Measurements from ENCODE around the gene OTUD1. TPM values are rescaled to one million over a fixed set of nuclear protein-coding genes. Genes with fewer than 3 reads are reported as not detected.

The OTUD1 gene
- total RNA-seq, 1 donor from 2014 or later, result 8.1 TPM

DNA sequence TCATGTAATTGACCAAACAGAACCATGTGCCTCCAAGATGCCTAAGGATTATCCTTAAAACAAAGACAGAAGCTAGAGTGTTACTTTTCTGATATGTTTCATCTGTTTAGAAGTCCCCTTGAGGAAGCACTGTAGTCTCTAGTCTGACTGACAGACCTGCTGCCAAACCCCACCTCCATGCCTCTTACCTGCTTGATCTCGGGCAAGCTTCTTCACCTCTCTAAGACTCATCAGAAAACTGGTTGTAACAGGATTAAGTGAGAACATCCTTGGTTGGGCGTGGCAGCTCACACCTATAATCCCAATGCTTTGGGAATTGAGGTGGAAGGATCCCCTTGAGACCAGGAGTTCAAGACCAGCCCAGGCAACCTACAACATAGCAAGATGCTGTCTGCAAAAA lies 42.2 kb upstream of the OTUD1 start:
- intact Hi-C loops (cut with DNase I), result no loop called here
- Histone ChIP-seq H3K27ac (no peak overlapping the region), H3K27me3 (no peaks in the 10 kb centered on the region)

DNA sequence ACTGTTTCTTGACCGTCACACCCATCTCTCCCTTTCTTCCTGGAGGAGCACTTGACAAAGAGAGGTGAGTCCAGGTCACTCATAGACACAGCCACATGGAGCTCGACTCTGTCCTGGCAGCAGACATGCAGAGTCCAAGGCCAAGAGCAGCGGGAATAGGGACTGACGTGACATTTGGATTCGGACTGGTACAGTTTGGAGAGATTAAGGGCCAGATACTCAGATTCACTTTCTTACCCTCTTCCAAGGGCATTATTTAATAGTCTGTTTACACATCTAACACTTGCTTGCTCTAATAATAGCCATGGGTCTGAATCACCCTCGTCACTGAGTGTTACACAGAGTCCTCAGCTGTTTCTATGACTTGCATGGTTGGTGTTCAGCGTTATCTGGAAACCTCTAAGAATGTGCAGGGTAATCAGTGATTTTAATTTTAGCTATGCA lies 39.2 kb upstream of the OTUD1 start:
- no peak for DNase-seq (ENCODE audit: extremely low spot score in 2 of 2)
- H3K36me3 ChIP-seq, result no peaks in the 10 kb centered on the region
- H3K4me1 ChIP-seq, result no peaks in the 10 kb centered on the region
- no peak overlapping the region for H3K27ac ChIP-seq
- H3K4me3 ChIP-seq, result no peak overlapping the region
- H3K9me3 ChIP-seq, result no peaks in the 10 kb centered on the region
- intact Hi-C loops (cut with DNase I), result no loop called here
- no peaks in the 10 kb centered on the region for H3K27me3 ChIP-seq
- TF ChIP-seq POLR2A (IDR thresholded peaks at IDR 0.05) (no peak), POLR2AphosphoS5 (IDR thresholded peaks at IDR 0.05; ENCODE audit: insufficient read depth in 1 of 2, low read depth in 1 of 2) (no peak)
- TF ChIP-seq, protein P1, sequence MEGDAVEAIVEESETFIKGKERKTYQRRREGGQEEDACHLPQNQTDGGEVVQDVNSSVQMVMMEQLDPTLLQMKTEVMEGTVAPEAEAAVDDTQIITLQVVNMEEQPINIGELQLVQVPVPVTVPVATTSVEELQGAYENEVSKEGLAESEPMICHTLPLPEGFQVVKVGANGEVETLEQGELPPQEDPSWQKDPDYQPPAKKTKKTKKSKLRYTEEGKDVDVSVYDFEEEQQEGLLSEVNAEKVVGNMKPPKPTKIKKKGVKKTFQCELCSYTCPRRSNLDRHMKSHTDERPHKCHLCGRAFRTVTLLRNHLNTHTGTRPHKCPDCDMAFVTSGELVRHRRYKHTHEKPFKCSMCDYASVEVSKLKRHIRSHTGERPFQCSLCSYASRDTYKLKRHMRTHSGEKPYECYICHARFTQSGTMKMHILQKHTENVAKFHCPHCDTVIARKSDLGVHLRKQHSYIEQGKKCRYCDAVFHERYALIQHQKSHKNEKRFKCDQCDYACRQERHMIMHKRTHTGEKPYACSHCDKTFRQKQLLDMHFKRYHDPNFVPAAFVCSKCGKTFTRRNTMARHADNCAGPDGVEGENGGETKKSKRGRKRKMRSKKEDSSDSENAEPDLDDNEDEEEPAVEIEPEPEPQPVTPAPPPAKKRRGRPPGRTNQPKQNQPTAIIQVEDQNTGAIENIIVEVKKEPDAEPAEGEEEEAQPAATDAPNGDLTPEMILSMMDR (IDR thresholded peaks at IDR 0.05), result no peak

More for the DNA sequence above, 42.2 kb upstream of the OTUD1 start:
- TF ChIP-seq POLR2AphosphoS5 (IDR thresholded peaks at IDR 0.05; ENCODE audit: insufficient read depth in 1 of 2, low read depth in 1 of 2), result no peak
- no peak for DNase-seq (ENCODE audit: extremely low spot score in 2 of 2)
- Histone ChIP-seq H3K4me1 (no peaks in the 10 kb centered on the region), H3K4me3 (no peak overlapping the region), H3K36me3 (no peaks in the 10 kb centered on the region), H3K9me3 (no peaks in the 10 kb centered on the region)

DNA sequence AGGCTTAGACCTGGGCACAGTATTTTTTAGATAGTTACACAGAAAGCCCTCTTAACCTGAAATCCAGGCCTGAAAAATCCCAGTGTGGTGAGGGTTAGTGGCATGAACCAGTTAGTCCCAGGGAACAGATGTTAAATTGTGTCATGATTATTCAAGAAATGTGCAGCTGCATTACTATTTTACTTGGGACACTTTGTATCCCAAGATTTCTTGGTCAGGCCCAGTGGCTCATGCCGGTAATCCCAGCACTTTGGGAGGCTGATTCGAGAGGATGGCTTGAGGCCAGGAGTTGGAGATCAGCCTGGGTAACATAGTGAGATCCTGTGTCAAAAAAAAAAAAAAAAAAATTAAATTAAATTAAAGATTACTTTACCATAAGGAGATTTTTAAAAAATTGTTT lies 36.0 kb upstream of the OTUD1 start:
- H3K27ac ChIP-seq, result no peak overlapping the region
- TF ChIP-seq POLR2AphosphoS5 (IDR thresholded peaks at IDR 0.05; ENCODE audit: insufficient read depth in 1 of 2, low read depth in 1 of 2), result no peak
- TF ChIP-seq POLR2A (IDR thresholded peaks at IDR 0.05), result no peak
- TF ChIP-seq, protein P1 (IDR thresholded peaks at IDR 0.05), result no peak
- no peaks in the 10 kb centered on the region for H3K4me1 ChIP-seq
- no peaks in the 10 kb centered on the region for H3K27me3 ChIP-seq
- intact Hi-C loops (cut with DNase I), result no loop called here
- H3K9me3 ChIP-seq, result no peaks in the 10 kb centered on the region
- no peak overlapping the region for H3K4me3 ChIP-seq
- no peaks in the 10 kb centered on the region for H3K36me3 ChIP-seq
- DNase-seq (ENCODE audit: extremely low spot score in 2 of 2), result no peak

DNA sequence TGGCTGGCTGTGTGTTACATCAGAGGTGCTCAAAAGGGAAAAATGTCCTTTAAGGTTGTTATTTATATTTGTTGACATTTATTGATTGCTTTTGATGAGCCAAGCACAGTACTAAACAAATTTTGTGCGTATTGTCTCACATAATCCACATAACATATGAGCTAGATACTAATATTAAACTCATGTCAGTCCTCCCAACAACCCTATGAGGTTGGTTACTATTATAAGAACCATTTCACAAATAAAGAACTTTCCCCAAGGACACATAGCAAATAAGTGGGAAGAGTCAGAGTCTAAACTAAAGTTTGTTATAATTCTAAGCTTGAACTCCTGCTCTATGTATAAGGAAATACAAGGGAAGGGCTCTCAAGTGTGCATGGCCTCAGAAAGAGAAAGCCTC lies 35.6 kb upstream of the OTUD1 start:
- intact Hi-C loops (cut with DNase I), result no loop called here
- DNase-seq (ENCODE audit: extremely low spot score in 2 of 2), result no peak
- TF ChIP-seq, protein P1 (IDR thresholded peaks at IDR 0.05), result no peak
- no peak for TF ChIP-seq POLR2A (IDR thresholded peaks at IDR 0.05)
- TF ChIP-seq POLR2AphosphoS5 (IDR thresholded peaks at IDR 0.05; ENCODE audit: insufficient read depth in 1 of 2, low read depth in 1 of 2), result no peak
- H3K27ac ChIP-seq, result no peak overlapping the region
- no peaks in the 10 kb centered on the region for H3K9me3 ChIP-seq
- no peak overlapping the region for H3K4me3 ChIP-seq
- no peaks in the 10 kb centered on the region for H3K36me3 ChIP-seq
- H3K4me1 ChIP-seq, result no peaks in the 10 kb centered on the region
- H3K27me3 ChIP-seq, result no peaks in the 10 kb centered on the region

DNA sequence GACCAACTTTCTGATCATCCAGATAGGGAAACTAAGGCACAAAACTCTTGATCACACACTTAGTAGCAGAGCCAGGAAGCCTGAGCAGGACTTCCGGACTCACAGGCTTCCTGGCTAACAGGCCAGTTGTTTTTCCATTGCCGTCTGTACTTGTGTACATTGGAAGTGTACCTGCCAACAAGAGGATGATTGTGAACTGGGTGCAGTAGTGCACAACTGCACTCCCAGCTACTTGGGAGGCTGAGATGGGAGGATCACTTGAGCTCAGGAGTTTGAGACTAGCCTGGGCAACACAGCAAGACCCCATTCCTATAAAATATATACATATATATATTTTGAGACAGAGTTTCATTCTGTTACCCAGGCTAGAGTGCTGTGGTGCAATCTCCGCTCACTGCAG lies 35.2 kb upstream of the OTUD1 start:
- Histone ChIP-seq H3K4me1 (no peaks in the 10 kb centered on the region), H3K9me3 (no peaks in the 10 kb centered on the region), H3K27ac (no peak overlapping the region), H3K4me3 (no peak overlapping the region), H3K36me3 (no peaks in the 10 kb centered on the region), H3K27me3 (no peaks in the 10 kb centered on the region)
- intact Hi-C loops (cut with DNase I), result no loop called here
- no peak for DNase-seq (ENCODE audit: extremely low spot score in 2 of 2)
- no peak for TF ChIP-seq POLR2AphosphoS5 (IDR thresholded peaks at IDR 0.05; ENCODE audit: insufficient read depth in 1 of 2, low read depth in 1 of 2)
- no peak for TF ChIP-seq POLR2A (IDR thresholded peaks at IDR 0.05)
- TF ChIP-seq, protein P1 (IDR thresholded peaks at IDR 0.05), result no peak
